Measurements from ENCODE around the gene ATRAID. TPM values are rescaled to one million over a fixed set of nuclear protein-coding genes. Genes with fewer than 3 reads are reported as not detected.

The ATRAID gene
- total and polyA plus RNA-seq, 2 of the 8 experiments (the other 6 are each of a cell fraction or from before 2014, with no cell fraction given), result 109 to 280 TPM

DNA sequence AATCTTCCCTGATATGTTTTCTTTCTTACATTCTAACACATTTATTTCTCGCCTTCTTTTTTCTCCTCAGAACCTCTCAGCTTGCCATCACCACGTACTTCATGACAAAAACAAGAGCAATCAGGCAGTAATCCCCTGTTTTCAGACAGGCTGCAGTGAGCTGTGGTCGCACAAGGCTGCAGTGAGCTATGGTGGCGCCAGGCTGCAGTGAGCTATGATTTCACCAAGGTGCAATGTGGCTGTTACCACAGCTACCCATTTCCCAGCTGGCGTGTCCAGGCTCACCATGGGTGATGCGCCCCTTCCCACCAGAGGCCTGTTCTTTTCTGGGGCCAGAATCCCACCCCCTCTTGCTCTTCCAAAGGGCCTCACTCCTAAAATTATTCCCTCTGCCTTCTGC is 37.2 kb upstream of the ATRAID start:
- Histone ChIP-seq H3K4me1 (replicated peaks in 1 of 4; ENCODE audit: control insufficient read depth in 3 of 4, insufficient read depth in 4 of 4, low read length in 3 of 4) (no peaks in the 10 kb centered on the region), H4K5ac (ENCODE audit: insufficient read length, low read depth, low read length) (no peak overlapping the region), H3K56ac (replicated peaks; ENCODE audit: insufficient read length, low read depth, low read length) (no peak overlapping the region), H2BK20ac (ENCODE audit: low read length) (no peak overlapping the region), H3K36me3 (ENCODE audit: control insufficient read depth in 2 of 4, insufficient read depth in 4 of 4, low read length in 3 of 4) (no peaks in the 10 kb centered on the region), H3K23ac (ENCODE audit: insufficient read length) (no peak overlapping the region), H4K20me1 (replicated peaks in 1 of 2; ENCODE audit: control insufficient read depth in 1 of 2, insufficient read depth in 2 of 2, low read length in 2 of 2) (no peaks in the 10 kb centered on the region), H4K91ac (replicated peaks; ENCODE audit: insufficient read length, low read length) (no peak overlapping the region), H3K23me2 (ENCODE audit: low read depth, low read length) (no peaks in the 10 kb centered on the region; the same call in 1 of the 2 replicates), H2BK12ac (ENCODE audit: low read depth, low read length) (no peak overlapping the region), H2AFZ (ENCODE audit: low read length) (0 out of 2 replicates have a peak overlapping the region, but pooled peaks have one; percentile 37), H3K27me3 (replicated peaks in 1 of 4; ENCODE audit: control insufficient read depth in 3 of 4, extremely low read depth in 1 of 4, insufficient read depth in 3 of 4, low read length in 3 of 4) (no peaks in the 10 kb centered on the region; a peak in 4 of 7 replicates), H3K14ac (ENCODE audit: insufficient read length) (no peak overlapping the region), H3K79me2 (ENCODE audit: control insufficient read depth in 1 of 2, insufficient read depth in 2 of 2, low read length in 2 of 2) (no peaks in the 10 kb centered on the region), H3K4me2 (ENCODE audit: insufficient read depth in 1 of 2, low read depth in 2 of 2, low read length in 2 of 2) (no peak overlapping the region), H2BK5ac (ENCODE audit: low read depth, low read length) (no peak overlapping the region), H3K79me1 (ENCODE audit: low read depth, low read length) (no peaks in the 10 kb centered on the region; the same call in 1 of the 2 replicates), H3K4ac (replicated peaks; ENCODE audit: insufficient read length, low read depth, low read length) (no peak overlapping the region), H3K27ac (ENCODE audit: low read depth, low read length) (no peak overlapping the region), H4K8ac (ENCODE audit: extremely low read depth, insufficient read depth, low read length) (no peak overlapping the region), H3K9me3 (ENCODE audit: insufficient read depth in 2 of 2, low read depth in 1 of 2, low read length in 1 of 2) (no peaks in the 10 kb centered on the region), H2BK120ac (replicated peaks; ENCODE audit: low read depth, low read length) (no peak overlapping the region), H3K4me3 (ENCODE audit: extremely low read depth in 1 of 4, insufficient read depth in 2 of 4, low read depth in 3 of 4, low read length in 4 of 4) (no peak overlapping the region), H2BK15ac (ENCODE audit: low read length) (no peak overlapping the region), H2AK5ac (ENCODE audit: low read depth, low read length) (no peak overlapping the region), H3K9ac (replicated peaks in 1 of 4; ENCODE audit: extremely low read depth in 1 of 4, low read depth in 3 of 4, low read length in 3 of 4) (no peak overlapping the region), H3K18ac (ENCODE audit: extremely low read depth, low read length) (no peak overlapping the region)
- FAIRE-seq (no peak), DNase-seq (ENCODE audit: low read depth in 1 of 2, low spot score in 2 of 2) (no peak)
- POLR2A ChIA-PET (ENCODE audit: partially characterized antibody), result interaction anchor here (1.6 to 1.8 kb wide), 2 partner anchors 8 to 37 kb away, joined by 4 to 6 read pairs; partner anchors contain the start of genes ATRAID and SLC5A6
- CTCF ChIA-PET (ENCODE audit: partially characterized antibody), result interaction anchor here (0.9 to 5.0 kb wide), 8 partner anchors 10 to 108 kb away, joined by 3 to 26 read pairs (median 4); partner anchors contain the start of genes ABHD1, PREB and TRIM54
- 73 to 100% methylated on average over 1 to 6 of the region's 6 CpGs for WGBS, 2 experiments (ENCODE audit: extremely low coverage in 1 of 2, insufficient coverage in 1 of 2, insufficient read length in 1 of 2, insufficient replicate concordance in 2 of 2, low coverage in 1 of 2, low lambda C conversion rate in 2 of 2, missing lambda C conversion rate in 1 of 2)
- no peak for TF ChIP-seq TAF7 (optimal IDR thresholded peaks at IDR 0.05; ENCODE audit: borderline replicate concordance, low read depth, low read length)
- TF ChIP-seq POLR2A (IDR thresholded peaks at IDR 0.05; ENCODE audit: control extremely low read depth in 1 of 2, low read depth in 2 of 2, low read length in 2 of 2), result no peak
- TF ChIP-seq TBP (IDR thresholded peaks at IDR 0.05; ENCODE audit: low read depth, low read length), result no peak
- TF ChIP-seq HDAC2 (IDR thresholded peaks at IDR 0.05; ENCODE audit: borderline replicate concordance in 1 of 2, low read depth in 2 of 2, low read length in 2 of 2), result no peak
- TF ChIP-seq, protein P1, sequence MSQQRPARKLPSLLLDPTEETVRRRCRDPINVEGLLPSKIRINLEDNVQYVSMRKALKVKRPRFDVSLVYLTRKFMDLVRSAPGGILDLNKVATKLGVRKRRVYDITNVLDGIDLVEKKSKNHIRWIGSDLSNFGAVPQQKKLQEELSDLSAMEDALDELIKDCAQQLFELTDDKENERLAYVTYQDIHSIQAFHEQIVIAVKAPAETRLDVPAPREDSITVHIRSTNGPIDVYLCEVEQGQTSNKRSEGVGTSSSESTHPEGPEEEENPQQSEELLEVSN (IDR thresholded peaks at IDR 0.05), result no peak
- no peak for TF ChIP-seq EGR1 (IDR thresholded peaks at IDR 0.05; ENCODE audit: borderline replicate concordance, low read depth, low read length)
- no peak for TF ChIP-seq SIN3A (conservative IDR thresholded peaks at IDR 0.05 in 1 of 2, IDR thresholded peaks at IDR 0.05 in 1 of 2; ENCODE audit: low read depth in 1 of 2, low read length in 2 of 2)

Data from H1 (cell line).